Astrocyte of the spinal cord (primary cell): ENCODE data around the gene BRF1.

Experiments used
- DNase-seq: peaks from one replicate; pipeline ENCODE4 v3.0.0; 2011; ENCODE audit warnings: low read depth, low spot score
- H3K4me3 ChIP-seq: 2 replicates; pipeline ENCODE4 v1.5.1; 2011; ENCODE audit warnings: low read depth, mild to moderate bottlenecking, low read length, moderate library complexity
- in situ Hi-C: cut with HindIII; loops from 2 replicates; pipeline ENCODE4 v1.10.0; 2017; ENCODE audit warnings: low sequenced_read_pairs
- TF ChIP-seq, protein P1 (sequence below): IDR thresholded peaks from 2 replicates; pipeline ENCODE4 v1.5.1; 2012; ENCODE audit warnings: low read depth, mild to moderate bottlenecking, low read length, inconsistent platforms

BRF1 gene

DNA sequence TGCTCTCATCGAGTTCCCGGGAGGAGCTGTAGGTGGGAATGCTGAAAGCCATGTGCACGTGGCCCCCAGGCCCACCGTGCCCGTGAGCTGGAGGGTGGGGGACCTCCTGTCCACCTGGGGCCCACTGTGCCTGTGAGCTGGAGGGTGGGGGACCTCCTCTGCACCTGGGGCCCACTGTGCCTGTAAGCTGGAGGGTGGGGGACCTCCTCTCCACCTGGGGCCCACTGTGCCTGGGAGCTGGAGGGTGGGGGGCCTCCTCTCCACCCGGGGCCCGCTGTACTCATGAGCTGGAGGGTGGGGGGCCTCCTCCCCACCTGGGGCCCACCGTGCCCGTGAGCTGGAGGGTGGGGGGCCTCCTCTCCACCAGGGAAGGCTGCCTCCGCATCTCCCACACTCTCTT lies 105.8 kb downstream of the BRF1 start:
- TF ChIP-seq, protein P1, sequence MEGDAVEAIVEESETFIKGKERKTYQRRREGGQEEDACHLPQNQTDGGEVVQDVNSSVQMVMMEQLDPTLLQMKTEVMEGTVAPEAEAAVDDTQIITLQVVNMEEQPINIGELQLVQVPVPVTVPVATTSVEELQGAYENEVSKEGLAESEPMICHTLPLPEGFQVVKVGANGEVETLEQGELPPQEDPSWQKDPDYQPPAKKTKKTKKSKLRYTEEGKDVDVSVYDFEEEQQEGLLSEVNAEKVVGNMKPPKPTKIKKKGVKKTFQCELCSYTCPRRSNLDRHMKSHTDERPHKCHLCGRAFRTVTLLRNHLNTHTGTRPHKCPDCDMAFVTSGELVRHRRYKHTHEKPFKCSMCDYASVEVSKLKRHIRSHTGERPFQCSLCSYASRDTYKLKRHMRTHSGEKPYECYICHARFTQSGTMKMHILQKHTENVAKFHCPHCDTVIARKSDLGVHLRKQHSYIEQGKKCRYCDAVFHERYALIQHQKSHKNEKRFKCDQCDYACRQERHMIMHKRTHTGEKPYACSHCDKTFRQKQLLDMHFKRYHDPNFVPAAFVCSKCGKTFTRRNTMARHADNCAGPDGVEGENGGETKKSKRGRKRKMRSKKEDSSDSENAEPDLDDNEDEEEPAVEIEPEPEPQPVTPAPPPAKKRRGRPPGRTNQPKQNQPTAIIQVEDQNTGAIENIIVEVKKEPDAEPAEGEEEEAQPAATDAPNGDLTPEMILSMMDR, result no peak
- DNase-seq, result no peak
- H3K4me3 ChIP-seq, result no peak overlapping the region
- in situ Hi-C loops, result no loop called here

DNA sequence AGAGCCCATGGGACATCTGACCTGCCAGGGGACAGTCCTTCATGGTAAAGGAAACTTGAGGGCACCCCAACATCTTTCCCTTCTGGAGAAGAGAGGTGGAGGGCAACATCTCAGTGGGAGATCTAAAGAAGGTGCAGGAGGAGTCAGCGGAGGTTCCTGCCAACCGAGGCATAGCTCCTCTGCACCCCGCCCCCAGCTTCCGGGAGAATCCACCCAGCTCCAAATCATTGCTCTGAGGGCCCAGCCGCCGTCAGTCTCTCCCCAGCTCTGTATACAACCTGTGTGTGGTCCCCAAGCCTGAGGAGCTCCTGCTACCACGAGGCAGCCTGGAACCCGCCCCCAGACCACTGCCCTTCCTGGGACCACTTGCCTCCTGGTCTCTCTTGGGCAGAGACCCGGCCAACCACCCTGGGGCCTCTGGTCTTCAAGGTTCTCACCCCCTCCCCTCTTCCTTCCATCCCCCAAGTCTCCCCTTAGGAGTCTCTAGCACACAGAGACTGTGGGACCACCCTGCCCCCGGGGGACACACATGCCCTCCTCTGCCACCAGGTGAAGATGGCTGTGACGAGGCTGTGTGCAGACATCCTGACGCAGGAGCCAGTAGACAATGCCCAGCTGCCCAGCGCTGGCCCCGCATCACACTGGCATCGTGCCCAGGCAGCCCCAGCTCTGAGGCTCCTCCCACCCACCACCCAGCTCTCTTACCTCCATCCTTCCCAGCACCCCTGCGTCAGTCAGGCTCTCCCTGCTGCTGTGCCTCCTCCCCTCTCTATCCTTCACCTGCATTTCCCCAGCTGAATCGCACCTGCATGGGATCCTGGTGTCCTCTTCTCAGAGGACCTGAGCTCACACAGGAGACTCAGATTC lies 106.7 kb downstream of the BRF1 start:
- no peak overlapping the region for H3K4me3 ChIP-seq
- in situ Hi-C loops, result no loop called here
- TF ChIP-seq, protein P1, result no peak
- DNase-seq, result no peak

DNA sequence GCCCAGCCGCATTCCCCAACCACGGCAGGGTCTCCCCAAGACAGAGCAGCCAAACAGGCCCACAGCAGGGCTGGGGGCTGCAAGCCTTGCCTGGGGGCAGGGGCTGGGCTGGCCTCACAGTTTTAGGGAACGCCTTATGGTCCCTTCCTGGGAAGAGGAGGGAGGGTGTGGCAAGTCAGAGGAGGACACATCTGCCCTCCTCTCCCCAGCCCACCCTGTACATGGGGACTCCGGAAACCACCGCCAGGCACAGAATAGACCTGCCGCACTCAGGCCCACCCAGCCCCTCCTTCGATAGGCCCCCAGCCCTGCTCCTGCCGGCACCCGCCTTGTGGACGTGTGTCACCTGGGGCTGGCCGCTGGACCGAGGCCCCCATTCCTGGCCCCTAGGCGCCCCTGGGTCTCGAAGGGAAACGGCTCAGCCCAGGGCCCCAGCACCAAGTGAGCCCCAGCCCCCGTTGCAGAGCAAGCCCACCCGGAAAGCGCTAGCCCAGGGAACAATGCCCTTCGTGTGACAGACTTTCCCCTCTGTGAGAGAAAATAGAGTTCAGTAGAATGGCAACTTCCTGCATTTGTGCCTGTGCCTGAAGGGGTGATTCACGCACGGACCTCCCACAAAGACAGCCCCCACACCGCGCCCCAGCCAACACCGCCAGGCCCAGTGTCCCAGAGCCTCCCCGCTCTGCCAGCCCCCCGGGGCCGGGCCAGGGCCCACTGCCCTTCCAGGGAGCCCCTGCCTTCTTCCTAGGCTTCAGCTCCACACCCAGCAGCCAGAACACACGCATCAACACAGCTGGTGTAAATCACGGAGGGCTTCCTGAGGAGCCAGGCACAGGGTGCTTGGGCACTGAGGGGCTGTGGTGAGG lies 107.7 kb downstream of the BRF1 start:
- TF ChIP-seq, protein P1, result no peak
- DNase-seq, result no peak
- in situ Hi-C loops, result no loop called here
- no peak overlapping the region for H3K4me3 ChIP-seq

DNA sequence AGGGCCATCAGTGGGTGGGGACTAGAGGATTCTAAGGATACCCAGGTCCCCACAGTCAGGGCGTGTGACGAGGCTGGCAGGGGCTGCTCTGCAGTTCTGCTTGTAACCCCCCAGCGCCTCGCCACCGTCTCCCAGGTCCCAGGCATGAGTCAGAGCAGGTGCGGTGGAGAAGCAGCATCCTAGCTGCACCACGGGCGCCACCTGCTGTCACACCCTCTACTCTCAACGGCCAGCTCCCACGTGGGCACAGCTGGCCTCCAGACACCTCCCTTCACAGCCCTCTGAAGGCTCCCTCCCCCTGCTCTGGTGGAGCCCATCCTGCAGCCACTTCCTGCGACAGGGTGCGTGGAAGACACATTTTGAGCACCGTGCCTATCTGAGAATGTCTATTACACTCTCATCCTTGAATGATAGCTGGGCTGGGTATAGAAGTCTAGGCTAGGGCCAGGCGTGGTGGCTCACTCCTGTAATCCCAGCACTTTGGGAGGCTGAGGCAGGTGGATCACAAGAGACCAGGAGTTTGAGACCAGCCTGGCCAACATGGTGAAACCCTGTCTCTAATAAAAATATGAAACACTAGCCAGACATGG lies 112.8 kb downstream of the BRF1 start:
- in situ Hi-C loops, result no loop called here
- no peak overlapping the region for H3K4me3 ChIP-seq
- DNase-seq, result no peak
- TF ChIP-seq, protein P1, result no peak

DNA sequence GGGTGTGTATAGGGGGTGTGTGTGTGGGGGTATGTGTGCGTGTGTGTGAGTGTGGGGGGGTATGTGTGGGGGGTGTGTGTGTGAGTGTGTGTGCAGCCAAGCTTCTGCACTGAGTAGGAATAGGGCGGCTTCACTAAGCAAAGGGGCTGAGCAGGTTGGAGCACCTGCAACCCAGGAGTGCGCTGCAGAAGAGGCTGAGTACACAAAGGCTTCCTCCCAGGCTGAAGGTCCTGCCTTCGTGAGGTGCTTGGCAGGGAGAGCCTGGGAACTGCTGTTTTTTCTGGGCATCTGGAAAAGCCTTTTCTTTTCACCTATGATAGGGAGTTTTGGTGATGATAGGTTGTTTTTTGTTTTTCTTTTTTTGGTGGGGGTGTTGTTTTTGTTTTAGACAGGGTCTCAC lies 113.7 kb downstream of the BRF1 start:
- H3K4me3 ChIP-seq, result no peak overlapping the region
- in situ Hi-C loops, result no loop called here
- DNase-seq, result no peak
- TF ChIP-seq, protein P1, result no peak

DNA sequence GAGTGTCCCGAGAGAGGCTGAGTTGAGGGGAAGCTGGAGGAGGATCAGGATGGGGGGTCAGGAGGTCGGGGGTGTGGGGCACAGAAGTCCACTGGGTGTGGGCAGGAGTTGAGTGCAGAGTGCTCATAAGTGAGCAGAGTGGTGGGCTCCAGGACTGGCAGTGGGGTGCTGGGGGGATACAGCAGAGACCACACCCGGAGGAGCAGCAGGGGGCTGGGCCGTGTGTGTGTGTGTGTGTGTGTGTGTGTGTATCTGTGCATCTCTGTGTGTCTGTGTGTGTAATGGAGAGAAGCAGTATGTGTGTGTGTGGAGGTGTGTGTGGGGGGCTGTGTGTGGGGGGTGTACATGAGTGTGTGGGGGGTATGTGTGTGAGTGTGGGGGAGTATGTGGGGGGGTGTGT lies 114.8 kb downstream of the BRF1 start:
- in situ Hi-C loops, result no loop called here
- DNase-seq, result no peak
- no peak overlapping the region for H3K4me3 ChIP-seq
- TF ChIP-seq, protein P1, result no peak
